RCC 7860 (cell line): ENCODE data around the gene C9orf72.

Experiments used
- DNase-seq: peaks from one replicate; pipeline ENCODE4 v3.0.0-alpha.2; 2015; ENCODE audit warnings: low spot score
- FAIRE-seq: peaks from 2 replicates; lab custom pipeline; 2012; peaks lifted over from hg19 to GRCh38; lab: Jason Lieb, UNC

C9orf72 gene

DNA sequence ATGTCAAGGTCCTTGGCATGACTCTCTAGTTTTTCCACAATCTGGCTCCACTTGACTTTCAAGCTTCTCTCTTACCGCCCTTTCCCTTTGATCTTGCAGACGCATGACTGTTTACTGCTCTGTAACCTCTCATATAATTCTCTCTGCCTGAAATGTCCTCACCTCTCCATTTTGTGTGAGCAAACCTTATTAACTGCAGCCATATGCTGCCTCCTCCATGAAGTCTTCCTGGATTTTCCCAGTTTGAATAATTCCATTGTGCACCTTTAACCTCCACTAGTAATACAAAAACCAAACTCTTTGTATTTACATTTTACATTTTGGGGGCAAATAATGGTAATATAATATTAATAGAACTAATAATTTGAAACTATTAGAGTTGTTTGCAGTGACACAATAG is 9.5 kb upstream of the C9orf72 start:
- FAIRE-seq (no peak), DNase-seq (no peak)

DNA sequence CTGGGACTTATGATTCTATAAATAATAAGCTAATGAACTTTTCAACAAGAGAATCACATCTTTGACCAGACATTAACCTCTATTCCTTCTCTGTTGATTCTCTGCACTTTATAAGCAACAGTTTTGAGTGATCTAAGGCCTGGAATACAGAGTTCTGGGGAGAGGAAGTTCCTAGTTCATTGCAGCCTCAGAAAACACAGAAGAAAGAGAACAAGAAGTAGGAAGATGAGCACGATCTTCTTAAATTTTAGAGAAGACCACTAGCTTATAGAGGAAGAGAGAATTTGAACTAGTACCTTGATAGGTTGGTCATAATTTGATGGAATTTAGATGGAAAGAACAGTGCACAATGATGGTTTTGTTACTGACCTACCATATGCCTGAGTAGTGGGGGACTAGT is 8.5 kb upstream of the C9orf72 start:
- no peak for DNase-seq
- FAIRE-seq: no peak

DNA sequence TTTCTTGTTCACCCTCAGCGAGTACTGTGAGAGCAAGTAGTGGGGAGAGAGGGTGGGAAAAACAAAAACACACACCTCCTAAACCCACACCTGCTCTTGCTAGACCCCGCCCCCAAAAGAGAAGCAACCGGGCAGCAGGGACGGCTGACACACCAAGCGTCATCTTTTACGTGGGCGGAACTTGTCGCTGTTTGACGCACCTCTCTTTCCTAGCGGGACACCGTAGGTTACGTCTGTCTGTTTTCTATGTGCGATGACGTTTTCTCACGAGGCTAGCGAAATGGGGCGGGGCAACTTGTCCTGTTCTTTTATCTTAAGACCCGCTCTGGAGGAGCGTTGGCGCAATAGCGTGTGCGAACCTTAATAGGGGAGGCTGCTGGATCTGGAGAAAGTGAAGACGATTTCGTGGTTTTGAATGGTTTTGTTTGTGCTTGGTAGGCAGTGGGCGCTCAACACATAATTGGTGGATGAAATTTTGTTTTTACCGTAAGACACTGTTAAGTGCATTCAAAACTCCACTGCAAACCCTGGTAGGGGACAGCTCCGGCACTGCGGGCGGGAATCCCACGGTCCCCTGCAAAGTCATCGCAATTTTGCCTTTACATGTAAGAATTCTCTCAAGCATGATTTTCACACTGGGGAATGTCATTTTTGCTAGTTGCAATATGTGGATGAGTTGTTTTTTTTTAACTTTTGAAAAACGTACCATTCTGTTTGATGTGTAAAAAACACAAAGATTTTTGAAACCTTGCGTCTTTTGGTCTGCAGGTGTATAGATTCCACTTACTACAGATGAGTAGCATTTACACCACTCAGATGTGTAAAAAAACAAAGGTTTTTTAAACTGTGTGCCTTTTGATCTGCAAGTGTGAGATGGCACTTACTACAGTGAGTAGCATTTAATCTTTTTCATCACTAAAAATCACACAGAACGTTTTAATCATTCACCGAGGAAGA is 631 bp upstream of the C9orf72 start:
- FAIRE-seq: peak; percentile 65
- DNase-seq: peak; percentile 92

DNA sequence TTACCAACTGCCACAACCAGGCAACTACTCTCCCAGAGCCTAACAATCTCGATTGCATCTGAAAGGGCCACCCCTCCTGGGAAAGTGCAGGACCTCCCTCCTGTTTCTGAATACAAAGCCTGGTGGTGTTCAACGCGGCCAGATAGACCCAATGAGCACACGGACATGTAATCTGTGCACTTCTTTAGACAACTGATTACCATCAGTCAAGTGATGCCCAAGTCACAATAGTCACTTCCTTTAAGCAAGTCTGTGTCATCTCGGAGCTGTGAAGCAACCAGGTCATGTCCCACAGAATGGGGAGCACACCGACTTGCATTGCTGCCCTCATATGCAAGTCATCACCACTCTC is 739 bp downstream of the C9orf72 start:
- peak; percentile 35 for DNase-seq
- FAIRE-seq: no peak

GRCh38 chr9:27572061-27572460 is 1.2 kb downstream of the C9orf72 start:
- DNase-seq (no peak), FAIRE-seq (no peak)

- no peak for DNase-seq
- FAIRE-seq: no peak
These were observed 2.3 kb downstream of the C9orf72 start for GRCh38 chr9:27571011-27571410.

- FAIRE-seq: no peak
- DNase-seq: no peak
These were observed 3.9 kb downstream of the C9orf72 start for GRCh38 chr9:27569406-27569805.

DNA sequence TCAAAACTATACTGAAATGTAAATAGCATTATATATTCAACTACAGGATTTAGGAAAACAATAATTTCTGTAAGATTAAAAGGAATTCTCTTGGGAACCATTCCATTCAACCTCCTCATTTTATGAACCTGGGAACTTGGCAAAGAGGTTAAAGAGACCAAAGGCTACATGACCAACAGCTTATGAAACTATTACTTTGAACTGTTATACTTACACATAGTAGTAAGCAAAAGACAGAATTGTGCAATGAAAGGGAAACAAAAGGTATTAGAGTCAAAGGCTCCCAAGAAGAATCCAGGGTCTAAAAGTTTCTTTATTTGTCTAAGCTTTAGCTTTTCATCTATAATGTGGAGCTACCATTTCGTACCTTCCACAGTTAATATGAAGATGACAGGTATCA is 7.2 kb downstream of the C9orf72 start:
- DNase-seq (no peak), FAIRE-seq (no peak)

- no peak for DNase-seq
- no peak for FAIRE-seq
These were observed 7.6 kb downstream of the C9orf72 start for GRCh38 chr9:27565696-27566095.

GRCh38 chr9:27564670-27565069 is 8.6 kb downstream of the C9orf72 start:
- FAIRE-seq: no peak
- DNase-seq: no peak

DNA sequence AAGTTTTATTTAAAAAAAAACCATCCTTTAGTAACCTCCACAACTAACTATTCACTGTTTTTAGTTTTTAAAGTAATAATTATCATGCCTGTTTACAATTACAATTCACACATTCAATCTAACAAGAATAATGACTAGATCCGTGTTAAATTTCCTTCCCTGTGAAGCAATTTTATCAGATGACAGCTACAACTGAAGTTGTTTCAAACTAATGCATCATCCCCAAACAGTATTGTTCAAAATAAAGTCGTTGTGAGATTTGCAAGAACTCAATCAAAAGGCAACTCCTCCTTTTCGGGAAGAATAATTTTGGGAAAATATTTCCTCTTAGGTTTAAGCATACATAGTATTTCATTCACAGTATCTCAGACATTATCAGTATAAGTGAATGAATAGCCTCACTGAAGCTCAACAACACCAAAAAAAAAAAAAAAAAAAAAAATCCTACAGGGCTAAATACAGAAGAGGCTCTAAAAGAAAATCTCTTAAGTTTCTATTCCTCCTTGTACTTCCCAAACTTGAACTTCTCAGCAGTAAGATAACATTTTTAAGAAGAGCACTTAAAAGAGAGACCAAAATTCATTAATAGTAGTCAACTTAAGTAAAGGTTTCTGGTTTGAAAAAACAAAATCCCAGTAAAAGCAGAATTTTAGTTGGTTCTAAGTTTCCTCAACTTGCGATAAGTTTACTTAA is 9.4 kb downstream of the C9orf72 start:
- FAIRE-seq (no peak), DNase-seq (no peak)

DNA sequence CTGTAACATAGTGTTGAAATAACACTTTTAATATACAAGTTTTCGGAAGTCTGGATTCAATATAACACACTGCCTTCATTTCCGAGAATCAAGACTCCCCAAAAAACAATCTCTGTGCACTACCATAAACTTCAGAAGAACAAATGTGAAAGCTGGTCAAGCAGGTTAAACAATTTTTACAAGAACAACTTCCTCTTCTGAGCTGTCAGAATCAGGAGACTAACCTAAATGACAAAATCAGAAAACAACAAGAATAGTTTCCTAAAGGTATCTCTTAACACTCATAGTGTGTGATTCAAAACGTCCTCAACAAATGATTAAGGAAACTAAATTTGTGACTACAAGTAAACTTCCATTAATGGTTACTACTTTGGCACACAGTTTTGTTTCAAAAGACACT is 11.6 kb downstream of the C9orf72 start:
- FAIRE-seq (no peak), DNase-seq (no peak)

- FAIRE-seq: no peak
- no peak for DNase-seq
These were observed 12.8 kb downstream of the C9orf72 start for GRCh38 chr9:27560457-27560856.

DNA sequence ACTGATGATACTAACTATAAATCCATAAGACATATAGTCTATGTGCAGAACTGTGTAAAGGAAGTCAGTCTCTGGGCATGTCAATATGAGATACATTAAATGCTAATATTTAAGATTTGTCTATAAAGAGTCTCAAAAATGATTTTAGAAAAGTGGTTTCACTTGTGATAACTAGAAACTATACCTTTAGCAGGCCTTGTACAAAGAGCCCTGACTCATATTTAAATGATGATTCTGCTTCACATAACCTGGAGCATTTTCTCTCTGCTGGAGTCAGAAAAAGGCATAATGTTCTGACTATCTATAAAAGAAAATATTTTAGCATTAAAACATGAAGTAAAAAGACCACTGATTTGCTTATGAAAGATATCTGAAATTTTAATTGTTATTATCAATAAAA is 15.0 kb downstream of the C9orf72 start:
- FAIRE-seq (no peak), DNase-seq (no peak)

- DNase-seq (no peak), FAIRE-seq (no peak)
These were observed 16.8 kb downstream of the C9orf72 start for GRCh38 chr9:27556470-27556869.

GRCh38 chr9:27554712-27555111 is 18.6 kb downstream of the C9orf72 start:
- DNase-seq (no peak), FAIRE-seq (no peak)

DNA sequence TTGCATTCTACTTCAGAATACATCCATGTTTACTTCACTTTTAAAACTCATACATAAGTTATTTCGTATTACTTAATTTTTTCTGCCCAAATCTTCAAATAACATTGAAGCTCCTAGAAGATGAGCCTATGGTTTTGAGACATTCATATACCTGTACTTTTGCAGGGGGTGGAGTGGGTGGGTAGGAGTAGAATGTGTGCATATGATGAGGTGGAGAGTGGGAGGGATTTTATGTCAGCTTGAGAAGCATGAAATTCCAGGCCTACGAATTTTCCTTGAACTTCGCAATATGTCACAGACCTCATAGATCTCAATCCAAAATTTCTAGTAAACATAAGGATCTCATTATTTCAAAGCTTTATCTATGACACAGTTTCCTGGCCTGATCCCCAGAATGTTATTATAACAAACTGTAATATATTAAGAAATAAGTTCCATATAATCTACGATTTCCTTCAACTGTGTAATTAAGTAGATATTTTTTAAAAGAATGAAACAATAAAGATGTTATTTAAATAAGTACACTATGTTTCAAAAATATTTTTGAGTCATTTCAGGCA is 24.0 kb downstream of the C9orf72 start:
- no peak for FAIRE-seq
- DNase-seq: no peak

GRCh38 chr9:27548055-27548741 is 25.1 kb downstream of the C9orf72 start:
- FAIRE-seq (peak; percentile 27), DNase-seq (peak; percentile 6)

DNA sequence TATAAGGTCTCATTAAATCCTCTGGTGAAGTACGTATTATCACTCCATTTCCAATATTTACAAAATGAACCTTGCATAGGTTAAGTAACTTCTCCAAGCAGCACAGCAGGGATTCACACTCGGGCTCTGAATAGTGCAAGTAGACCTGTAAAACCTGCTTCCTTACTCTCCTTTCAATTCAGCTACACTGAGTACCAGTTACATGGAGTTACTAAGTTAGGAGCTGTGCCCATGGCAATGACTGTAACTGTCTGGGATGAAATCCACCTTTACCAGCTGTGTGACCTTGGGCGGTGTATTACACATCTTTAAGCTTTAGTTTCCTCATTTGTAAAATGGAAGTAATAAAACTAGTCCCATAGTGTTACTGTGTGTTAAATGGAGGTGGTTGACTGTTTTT is 27.8 kb downstream of the C9orf72 start:
- FAIRE-seq (no peak), DNase-seq (no peak)

DNA sequence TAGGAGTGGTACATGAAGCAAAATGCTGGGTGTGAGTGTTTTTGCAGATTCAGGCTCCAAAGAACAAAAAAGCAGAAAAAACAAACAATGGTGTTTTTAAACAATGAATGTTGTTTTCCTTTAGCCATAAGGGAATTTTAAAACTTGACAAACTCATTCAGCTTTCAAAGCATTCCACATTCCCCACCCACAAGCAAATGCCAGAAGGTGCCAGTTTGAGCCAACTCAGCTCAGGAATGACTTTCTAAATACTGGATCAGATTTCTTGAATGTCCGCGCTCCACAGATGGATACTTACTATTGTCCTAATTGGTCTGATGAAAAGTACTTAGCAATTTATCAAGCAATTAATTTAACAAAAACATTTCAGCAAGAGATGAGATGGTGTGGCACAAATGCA is 30.8 kb downstream of the C9orf72 start:
- FAIRE-seq (no peak), DNase-seq (no peak)

DNA sequence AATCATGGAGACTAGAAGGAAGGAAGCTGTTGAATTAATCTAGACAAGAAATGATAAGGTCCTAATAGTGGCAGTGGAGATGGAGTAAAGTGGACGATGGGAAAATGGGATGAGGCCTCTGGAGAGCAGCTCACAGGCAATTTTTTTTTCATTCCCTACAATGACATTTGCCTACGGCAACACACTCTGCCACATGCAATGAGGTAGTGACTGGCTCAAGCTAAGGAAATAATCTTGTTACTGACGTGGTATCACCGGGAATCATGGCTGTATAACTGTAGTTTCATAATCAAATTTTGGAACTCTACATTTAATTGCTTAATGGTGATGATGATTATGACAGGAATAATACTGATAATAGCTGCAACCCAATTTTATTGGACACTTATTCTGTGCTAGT is 31.5 kb downstream of the C9orf72 start:
- FAIRE-seq: no peak

More for the DNA sequence above, 31.5 kb downstream of the C9orf72 start:
- no peak for DNase-seq
